ENCODE results near the gene PIAS2. TPM values are rescaled to one million over a fixed set of nuclear protein-coding genes. Genes with fewer than 3 reads are reported as not detected.

PIAS2 gene
- polyA plus RNA-seq, 1 donor (not counting 4 experiments of a cell fraction or from before 2014, with no cell fraction given): 11.4 TPM

- H4K20me1 ChIP-seq (ENCODE audit: control insufficient read depth, extremely low read depth, insufficient read depth, low read length): no peaks in the 10 kb centered on the region
- H3K4me2 ChIP-seq (ENCODE audit: control insufficient read depth, extremely low read depth, insufficient read depth, low read depth, low read length): no peak overlapping the region
- H3K36me3 ChIP-seq (ENCODE audit: control insufficient read depth in 2 of 2, extremely low read depth in 1 of 2, insufficient read depth in 2 of 2, low read length in 2 of 2): no peaks in the 10 kb centered on the region
- no peaks in the 10 kb centered on the region for H3K9me3 ChIP-seq (ENCODE audit: control insufficient read depth, low read depth, low read length)
- H2AFZ ChIP-seq (ENCODE audit: control insufficient read depth, low read length): no peak overlapping the region
- H3K4me1 ChIP-seq (ENCODE audit: control insufficient read depth, extremely low read depth, insufficient read depth, low read length): no peaks in the 10 kb centered on the region
- H3K4me3 ChIP-seq (ENCODE audit: control insufficient read depth in 2 of 3, extremely low read depth in 1 of 3, insufficient read depth in 2 of 3, low read depth in 1 of 3, low read length in 3 of 3): no peak overlapping the region
- H3K27ac ChIP-seq (ENCODE audit: control insufficient read depth, insufficient read depth, low read length): no peak overlapping the region
- H3K79me2 ChIP-seq (ENCODE audit: control insufficient read depth, insufficient read depth, low read length): no peaks in the 10 kb centered on the region
- FAIRE-seq: no peak
- dilution Hi-C loops (cut with MboI; ENCODE audit: extremely low pct_ligation_motif_present, low sequenced_read_pairs): no loop called here
- DNase-seq (ENCODE audit: low read depth, low spot score): no peak
- H3K9ac ChIP-seq (ENCODE audit: control insufficient read depth, extremely low read depth, insufficient read depth, low read length): no peak overlapping the region
- no peaks in the 10 kb centered on the region for H3K9me1 ChIP-seq (ENCODE audit: control insufficient read depth, extremely low read depth, insufficient read depth, low read length)
- no peaks in the 10 kb centered on the region for H3K27me3 ChIP-seq (ENCODE audit: control insufficient read depth, extremely low read depth, insufficient read depth, low read length)
- no peak for TF ChIP-seq CTCF (optimal IDR thresholded peaks at IDR 0.05 in 1 of 3, IDR thresholded peaks at IDR 0.05 in 1 of 3, conservative IDR thresholded peaks at IDR 0.05 in 1 of 3; ENCODE audit: extremely low read depth in 1 of 3, insufficient read depth in 2 of 3, low read length in 3 of 3)
- no peak for TF ChIP-seq EZH2 (IDR thresholded peaks at IDR 0.05; ENCODE audit: low read length)
Measured at GRCh38 chr18:46939998-46940571, 22.8 kb upstream of the PIAS2 start.

GRCh38 chr18:46939337-46939963 is 22.1 kb upstream of the PIAS2 start:
- dilution Hi-C loops (cut with MboI; ENCODE audit: extremely low pct_ligation_motif_present, low sequenced_read_pairs): no loop called here
- no peak for FAIRE-seq
- Histone ChIP-seq H3K9me1 (ENCODE audit: control insufficient read depth, extremely low read depth, insufficient read depth, low read length) (no peaks in the 10 kb centered on the region), H3K9ac (ENCODE audit: control insufficient read depth, extremely low read depth, insufficient read depth, low read length) (no peak overlapping the region), H4K20me1 (ENCODE audit: control insufficient read depth, extremely low read depth, insufficient read depth, low read length) (no peaks in the 10 kb centered on the region), H3K36me3 (ENCODE audit: control insufficient read depth in 2 of 2, extremely low read depth in 1 of 2, insufficient read depth in 2 of 2, low read length in 2 of 2) (no peaks in the 10 kb centered on the region), H3K4me2 (ENCODE audit: control insufficient read depth, extremely low read depth, insufficient read depth, low read depth, low read length) (no peak overlapping the region), H3K27ac (ENCODE audit: control insufficient read depth, insufficient read depth, low read length) (no peak overlapping the region), H3K27me3 (ENCODE audit: control insufficient read depth, extremely low read depth, insufficient read depth, low read length) (no peaks in the 10 kb centered on the region), H3K9me3 (ENCODE audit: control insufficient read depth, low read depth, low read length) (no peaks in the 10 kb centered on the region), H2AFZ (ENCODE audit: control insufficient read depth, low read length) (no peak overlapping the region), H3K4me1 (ENCODE audit: control insufficient read depth, extremely low read depth, insufficient read depth, low read length) (no peaks in the 10 kb centered on the region), H3K79me2 (ENCODE audit: control insufficient read depth, insufficient read depth, low read length) (no peaks in the 10 kb centered on the region), H3K4me3 (ENCODE audit: control insufficient read depth in 2 of 3, extremely low read depth in 1 of 3, insufficient read depth in 2 of 3, low read depth in 1 of 3, low read length in 3 of 3) (no peak overlapping the region)
- no peak for DNase-seq (ENCODE audit: low read depth, low spot score)
- TF ChIP-seq CTCF (optimal IDR thresholded peaks at IDR 0.05 in 1 of 3, IDR thresholded peaks at IDR 0.05 in 1 of 3, conservative IDR thresholded peaks at IDR 0.05 in 1 of 3; ENCODE audit: extremely low read depth in 1 of 3, insufficient read depth in 2 of 3, low read length in 3 of 3) (no peak), EZH2 (IDR thresholded peaks at IDR 0.05; ENCODE audit: low read length) (no peak)

All from keratinocyte (primary cell).